DND-41 (cell line): Measurements from ENCODE around the gene ANKRD49.

Experiments used
- ATAC-seq: fragments of 200-7000 bp; cut with Tn5 transposase; 3 replicates; pipeline ENCODE4 v1.9.1; 2021; ENCODE audit warnings: low read depth; ENCODE audit not compliant: insufficient read depth
- DNase-seq: peaks from one replicate; pipeline ENCODE4 v3.0.0-alpha.2; 2020
- H2AFZ ChIP-seq: 2 replicates; pipeline ENCODE4 v1.6.0; 2012; ENCODE audit warnings: low read depth, low read length
- H3K27ac ChIP-seq: 2 replicates; pipeline ENCODE4 v1.5.1; 2012; ENCODE audit warnings: low read length, inconsistent platforms
- H3K27me3 ChIP-seq: fragments of 200-600 bp; sonication (generic); 2 replicates; pipeline ENCODE4 v1.6.0; 2012; ENCODE audit warnings: low read length, mild to moderate bottlenecking, inconsistent platforms; ENCODE audit not compliant: insufficient read depth, poor library complexity
- H3K36me3 ChIP-seq: 2 replicates; pipeline ENCODE4 v1.5.1; 2012; ENCODE audit warnings: low read length, inconsistent platforms; ENCODE audit not compliant: insufficient read depth
- H3K4me1 ChIP-seq: 2 replicates; pipeline ENCODE4 v1.5.1; 2012; ENCODE audit warnings: mild to moderate bottlenecking, low read length; ENCODE audit not compliant: insufficient read depth
- H3K4me2 ChIP-seq: 2 replicates; pipeline ENCODE4 v1.6.0; 2012; ENCODE audit warnings: mild to moderate bottlenecking, moderate library complexity, low read length, inconsistent platforms; ENCODE audit not compliant: insufficient read depth
- H3K4me3 ChIP-seq, 2 experiments: fragments of 200-600 bp in 1 of 2; shearing (Covaris generic) in 1 of 2; 2 replicates each; pipeline ENCODE4 v1.5.1; 2012 to 2016; ENCODE audit warnings: inconsistent platforms in 2 of 2, low read length in 2 of 2, mild to moderate bottlenecking in 2 of 2, low read depth in 1 of 2, moderate library complexity in 1 of 2
- H3K79me2 ChIP-seq: 2 replicates; pipeline ENCODE4 v1.6.0; 2012; ENCODE audit warnings: low read length, inconsistent platforms; ENCODE audit not compliant: insufficient read depth
- H3K9ac ChIP-seq: 2 replicates; pipeline ENCODE4 v1.6.0; 2012; ENCODE audit warnings: low read depth, mild to moderate bottlenecking, inconsistent platforms, low read length, moderate library complexity
- H3K9me3 ChIP-seq: 2 replicates; pipeline ENCODE4 v1.5.1; 2012; ENCODE audit warnings: low read length, moderate library complexity, mild to moderate bottlenecking, inconsistent platforms; ENCODE audit not compliant: insufficient read depth, severe bottlenecking
- H4K20me1 ChIP-seq: 2 replicates; pipeline ENCODE4 v1.6.0; 2012; ENCODE audit warnings: low read length; ENCODE audit not compliant: insufficient read depth
- EZH2 ChIP-seq: IDR thresholded peaks from 3 replicates; pipeline ENCODE4 v1.6.1; 2012; ENCODE audit warnings: borderline replicate concordance, low read depth, mild to moderate bottlenecking, moderate library complexity, low read length, inconsistent platforms; ENCODE audit not compliant: severe bottlenecking
- TF ChIP-seq, protein P1 (sequence below): IDR thresholded peaks from 2 replicates; pipeline ENCODE4 v1.5.1; 2012; ENCODE audit warnings: borderline replicate concordance, low read length, moderate library complexity, mild to moderate bottlenecking; ENCODE audit not compliant: poor library complexity, severe bottlenecking; ENCODE audit errors: extremely low read depth

The ANKRD49 gene

DNA sequence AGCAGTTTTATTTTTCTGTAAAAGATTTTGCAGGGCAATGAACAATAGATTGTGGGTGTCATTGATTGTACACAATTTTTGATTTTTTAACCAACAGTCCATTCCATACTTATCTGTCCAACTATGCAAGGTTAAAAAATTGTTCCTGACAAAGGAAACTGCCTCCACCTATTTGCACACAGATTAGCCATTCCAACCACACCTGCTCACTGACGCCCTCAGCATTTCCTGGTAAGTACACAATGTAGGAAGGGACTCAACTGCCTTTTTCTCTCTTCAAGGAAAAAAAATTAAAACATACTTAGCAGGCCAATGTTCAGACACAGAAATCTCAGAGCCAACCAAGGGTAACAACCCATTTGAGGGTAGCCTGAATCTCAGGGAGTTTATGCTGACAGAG, 45.6 kb downstream of the ANKRD49 start:
- Histone ChIP-seq H4K20me1 (no peaks in the 10 kb centered on the region), H2AFZ (no peak overlapping the region), H3K4me1 (peaks cover 11% of the 10 kb centered on the region), H3K4me2 (no peak overlapping the region), H3K79me2 (peaks cover 4% of the 10 kb centered on the region), H3K4me3 (no peak overlapping the region), H3K27ac (no peak overlapping the region), H3K9me3 (no peaks in the 10 kb centered on the region), H3K36me3 (no peaks in the 10 kb centered on the region), H3K9ac (no peak overlapping the region), H3K27me3 (peaks cover 4% of the 10 kb centered on the region)
- ATAC-seq (no peak), DNase-seq (no peak)
- TF ChIP-seq, protein P1, sequence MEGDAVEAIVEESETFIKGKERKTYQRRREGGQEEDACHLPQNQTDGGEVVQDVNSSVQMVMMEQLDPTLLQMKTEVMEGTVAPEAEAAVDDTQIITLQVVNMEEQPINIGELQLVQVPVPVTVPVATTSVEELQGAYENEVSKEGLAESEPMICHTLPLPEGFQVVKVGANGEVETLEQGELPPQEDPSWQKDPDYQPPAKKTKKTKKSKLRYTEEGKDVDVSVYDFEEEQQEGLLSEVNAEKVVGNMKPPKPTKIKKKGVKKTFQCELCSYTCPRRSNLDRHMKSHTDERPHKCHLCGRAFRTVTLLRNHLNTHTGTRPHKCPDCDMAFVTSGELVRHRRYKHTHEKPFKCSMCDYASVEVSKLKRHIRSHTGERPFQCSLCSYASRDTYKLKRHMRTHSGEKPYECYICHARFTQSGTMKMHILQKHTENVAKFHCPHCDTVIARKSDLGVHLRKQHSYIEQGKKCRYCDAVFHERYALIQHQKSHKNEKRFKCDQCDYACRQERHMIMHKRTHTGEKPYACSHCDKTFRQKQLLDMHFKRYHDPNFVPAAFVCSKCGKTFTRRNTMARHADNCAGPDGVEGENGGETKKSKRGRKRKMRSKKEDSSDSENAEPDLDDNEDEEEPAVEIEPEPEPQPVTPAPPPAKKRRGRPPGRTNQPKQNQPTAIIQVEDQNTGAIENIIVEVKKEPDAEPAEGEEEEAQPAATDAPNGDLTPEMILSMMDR = no peak
- TF ChIP-seq EZH2 = no peak

DNA sequence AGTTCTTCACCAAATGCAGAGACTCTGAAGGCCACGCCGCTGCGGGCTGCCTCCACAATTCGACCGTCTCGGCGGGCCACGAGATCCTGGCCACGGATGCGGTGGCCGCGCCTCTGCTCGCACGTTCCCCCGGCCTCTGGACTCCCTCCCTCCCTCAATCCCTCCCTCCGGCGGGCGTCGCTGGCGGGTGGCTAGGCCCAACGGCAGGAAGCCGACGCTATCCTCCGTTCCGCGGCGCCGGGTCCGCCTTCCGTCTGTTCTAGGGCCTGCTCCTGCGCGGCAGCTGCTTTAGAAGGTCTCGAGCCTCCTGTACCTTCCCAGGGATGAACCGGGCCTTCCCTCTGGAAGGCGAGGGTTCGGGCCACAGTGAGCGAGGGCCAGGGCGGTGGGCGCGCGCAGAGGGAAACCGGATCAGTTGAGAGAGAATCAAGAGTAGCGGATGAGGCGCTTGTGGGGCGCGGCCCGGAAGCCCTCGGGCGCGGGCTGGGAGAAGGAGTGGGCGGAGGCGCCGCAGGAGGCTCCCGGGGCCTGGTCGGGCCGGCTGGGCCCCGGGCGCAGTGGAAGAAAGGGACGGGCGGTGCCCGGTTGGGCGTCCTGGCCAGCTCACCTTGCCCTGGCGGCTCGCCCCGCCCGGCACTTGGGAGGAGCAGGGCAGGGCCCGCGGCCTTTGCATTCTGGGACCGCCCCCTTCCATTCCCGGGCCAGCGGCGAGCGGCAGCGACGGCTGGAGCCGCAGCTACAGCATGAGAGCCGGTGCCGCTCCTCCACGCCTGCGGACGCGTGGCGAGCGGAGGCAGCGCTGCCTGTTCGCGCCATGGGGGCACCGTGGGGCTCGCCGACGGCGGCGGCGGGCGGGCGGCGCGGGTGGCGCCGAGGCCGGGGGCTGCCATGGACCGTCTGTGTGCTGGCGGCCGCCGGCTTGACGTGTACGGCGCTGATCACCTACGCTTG, 50.2 kb downstream of the ANKRD49 start, which contains the start of gene FUT4:
Gene FUT4, plus strand, starts transcription at position 227 of the 951 bp plus-strand sequence. Its CDS starts 213 bp downstream, at position 440.
- Histone ChIP-seq H3K4me3 (peak within 1 kb of the TSS; percentile 55 to 71), H3K9me3 (no peaks in the 10 kb centered on the region), H3K79me2 (peaks cover 45% of the 10 kb centered on the region), H3K27me3 (no peaks in the 10 kb centered on the region), H3K4me1 (peaks cover 55% of the 10 kb centered on the region), H3K27ac (peak within 1 kb of the TSS; percentile 97), H3K4me2 (peak within 1 kb of the TSS; percentile 83), H3K36me3 (peaks cover 19% of the 10 kb centered on the region), H4K20me1 (peaks cover 4% of the 10 kb centered on the region; the same call in 1 of the 2 replicates), H2AFZ (peak within 1 kb of the TSS; percentile 93), H3K9ac (peak within 1 kb of the TSS; percentile 89)
- no peak for TF ChIP-seq EZH2
- TF ChIP-seq, protein P1 = peak; percentile 12
- ATAC-seq (peak; percentile 83), DNase-seq (peak; percentile 82)

DNA sequence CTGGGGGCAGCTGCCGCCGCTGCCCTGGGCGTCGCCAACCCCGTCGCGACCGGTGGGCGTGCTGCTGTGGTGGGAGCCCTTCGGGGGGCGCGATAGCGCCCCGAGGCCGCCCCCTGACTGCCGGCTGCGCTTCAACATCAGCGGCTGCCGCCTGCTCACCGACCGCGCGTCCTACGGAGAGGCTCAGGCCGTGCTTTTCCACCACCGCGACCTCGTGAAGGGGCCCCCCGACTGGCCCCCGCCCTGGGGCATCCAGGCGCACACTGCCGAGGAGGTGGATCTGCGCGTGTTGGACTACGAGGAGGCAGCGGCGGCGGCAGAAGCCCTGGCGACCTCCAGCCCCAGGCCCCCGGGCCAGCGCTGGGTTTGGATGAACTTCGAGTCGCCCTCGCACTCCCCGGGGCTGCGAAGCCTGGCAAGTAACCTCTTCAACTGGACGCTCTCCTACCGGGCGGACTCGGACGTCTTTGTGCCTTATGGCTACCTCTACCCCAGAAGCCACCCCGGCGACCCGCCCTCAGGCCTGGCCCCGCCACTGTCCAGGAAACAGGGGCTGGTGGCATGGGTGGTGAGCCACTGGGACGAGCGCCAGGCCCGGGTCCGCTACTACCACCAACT, 51.0 kb downstream of the ANKRD49 start:
- Histone ChIP-seq H3K9ac (peak overlapping the region; percentile 89), H3K4me3 (peak overlapping the region; percentile 55 to 71; a peak in 3 of 4 replicates), H3K27ac (peak overlapping the region; percentile 97), H3K27me3 (no peaks in the 10 kb centered on the region), H3K9me3 (no peaks in the 10 kb centered on the region), H3K79me2 (peaks cover 46% of the 10 kb centered on the region), H3K36me3 (peaks cover 23% of the 10 kb centered on the region), H4K20me1 (peaks cover 4% of the 10 kb centered on the region; the same call in 1 of the 2 replicates), H3K4me1 (peaks cover 59% of the 10 kb centered on the region), H3K4me2 (peak overlapping the region; percentile 83), H2AFZ (peak overlapping the region; percentile 93)
- ATAC-seq (peak; percentile 25; the same call in 2 of the 3 replicates), DNase-seq (no peak)
- TF ChIP-seq, protein P1 = peak; percentile 14
- TF ChIP-seq EZH2 = no peak
